HEK293 (cell line): ENCODE data around the gene ARHGEF4.

Experiments
- CTCF ChIP-seq: fragments of 450-650 bp; formaldehyde crosslinking; IDR thresholded peaks from 2 replicates; pipeline ENCODE4 v1.5.1; 2016; ENCODE audit warnings: missing biosample characterization, missing genetic modification characterization
- ZNF549 ChIP-seq: fragments of 450-650 bp; IDR thresholded peaks from 2 replicates; pipeline ENCODE4 v1.5.1; 2018; ENCODE audit warnings: missing biosample characterization, missing genetic modification characterization, mild to moderate bottlenecking, inconsistent platforms, moderate library complexity

- TF ChIP-seq ZNF549 = no peak
- TF ChIP-seq CTCF (tag by site-specific recombination) = no peak
Observed at GRCh38 chr2:130911482-130911881, 74.8 kb downstream of the ARHGEF4 start.
